Chondrocyte (in vitro differentiated cells): ENCODE data around the gene APAF1. TPM values are rescaled to one million over a fixed set of nuclear protein-coding genes. Genes with fewer than 3 reads are reported as not detected.
A peak's percentile ranks its signal among the peaks of the same experiment; 100 is the strongest.
"Not testable (repeated sequence)": the region's sequence is repeated elsewhere in the genome, so short reads cannot be mapped to it uniquely, and the experiment has no call there.

Source experiments
- DNase-seq: peaks from one replicate; pipeline ENCODE4 v3.0.0; 2021; ENCODE audit warnings: mixed read lengths, low spot score
- H3K27ac Mint-ChIP-seq: one replicate; pipeline ENCODE4 v1.8.0; 2021; ENCODE audit warnings: mild to moderate bottlenecking, moderate library complexity, mixed read lengths; ENCODE audit not compliant: unreplicated experiment
- H3K27me3 Mint-ChIP-seq: 2 replicates; pipeline ENCODE4 v1.8.0; 2021; ENCODE audit warnings: low read depth, mixed read lengths
- H3K36me3 Mint-ChIP-seq: 2 replicates; pipeline ENCODE4 v1.8.0; 2021; ENCODE audit warnings: low read depth, mixed read lengths
- H3K4me1 Mint-ChIP-seq: 2 replicates; pipeline ENCODE4 v1.8.0; 2021; ENCODE audit warnings: low read depth, mild to moderate bottlenecking, mixed read lengths
- H3K4me3 Mint-ChIP-seq: one replicate; pipeline ENCODE4 v1.8.0; 2021; ENCODE audit warnings: mild to moderate bottlenecking, moderate library complexity, mixed read lengths; ENCODE audit not compliant: unreplicated experiment
- H3K9me3 Mint-ChIP-seq: 2 replicates; pipeline ENCODE4 v1.8.0; 2021; ENCODE audit warnings: low read depth, mixed read lengths
- CTCF ChIP-seq: fragments of 200-600 bp; sonication (generic); IDR thresholded peaks from 2 replicates; pipeline ENCODE4 v1.5.0; 2021; ENCODE audit warnings: antibody characterized with exemption, mild to moderate bottlenecking, moderate library complexity
- total RNA-seq: library from RNA; stranded (reverse); gene quantifications from 3 replicates; pipeline ENCODE4 v1.2.1, GENCODE V29; 2021

APAF1 gene
- total RNA-seq, 1 donor from 2014 or later, result 19.2 TPM

DNA sequence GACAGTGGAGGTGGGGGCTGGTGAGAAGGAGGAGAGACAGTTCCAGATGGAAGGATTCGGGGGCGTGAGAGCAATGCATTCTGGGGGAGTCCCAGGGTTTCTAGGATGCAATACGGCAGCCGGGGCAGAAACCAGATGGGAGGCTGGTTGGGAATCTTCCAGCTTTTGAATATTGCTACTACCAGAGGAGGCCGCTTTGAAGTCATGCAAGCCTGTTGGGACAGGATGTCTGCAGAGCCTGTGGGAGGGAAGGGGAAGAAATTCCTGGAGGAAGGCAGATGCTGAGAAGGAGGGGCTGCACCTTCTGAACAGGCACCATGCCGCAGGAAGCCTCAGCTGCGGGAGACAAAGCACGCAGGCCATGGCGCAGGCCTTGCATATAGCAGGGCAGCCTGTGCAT is 105.4 kb downstream of the APAF1 start:
- no peaks in the 10 kb centered on the region for H3K36me3 Mint-ChIP-seq
- H3K9me3 Mint-ChIP-seq, result no peaks in the 10 kb centered on the region
- H3K27me3 Mint-ChIP-seq, result no peaks in the 10 kb centered on the region
- H3K4me1 Mint-ChIP-seq, result peaks cover 21% of the 10 kb centered on the region
- H3K27ac Mint-ChIP-seq, result no peak overlapping the region
- no peak for DNase-seq
- no peak for TF ChIP-seq CTCF
- no peak overlapping the region for H3K4me3 Mint-ChIP-seq

DNA sequence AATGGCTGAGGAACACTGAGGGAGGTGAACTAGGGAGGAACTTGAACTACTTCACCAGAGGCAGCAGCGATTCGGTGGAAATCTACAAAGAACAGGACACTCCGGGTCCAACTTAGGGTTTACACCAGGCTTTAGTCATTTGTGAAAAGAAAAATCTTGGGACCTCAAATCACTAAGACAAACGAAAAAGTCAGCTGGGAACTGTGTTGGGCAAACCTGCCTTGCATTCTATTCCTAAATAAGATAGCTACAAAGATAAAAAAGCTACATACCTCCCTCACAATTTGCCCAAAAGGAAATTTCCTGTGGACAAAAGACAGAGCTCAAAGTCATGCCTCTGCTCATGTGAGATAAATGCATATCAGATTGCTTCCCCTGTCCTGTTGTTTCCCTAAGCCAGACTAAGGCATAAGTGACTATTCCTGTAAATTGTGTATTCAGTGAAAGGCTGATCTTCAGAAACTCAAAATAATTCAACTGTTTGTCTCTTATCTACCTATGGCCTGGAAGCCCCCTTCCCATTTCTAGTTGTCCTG is 106.6 kb downstream of the APAF1 start:
- H3K27ac Mint-ChIP-seq, result no peak overlapping the region
- no peaks in the 10 kb centered on the region for H3K27me3 Mint-ChIP-seq
- no peak overlapping the region for H3K4me3 Mint-ChIP-seq
- TF ChIP-seq CTCF, result no peak
- DNase-seq, result no peak
- H3K4me1 Mint-ChIP-seq, result peaks cover 25% of the 10 kb centered on the region
- peaks cover 4% of the 10 kb centered on the region for H3K9me3 Mint-ChIP-seq
- H3K36me3 Mint-ChIP-seq, result no peaks in the 10 kb centered on the region

- H3K36me3 Mint-ChIP-seq, result no peaks in the 10 kb centered on the region
- peaks cover 25% of the 10 kb centered on the region for H3K4me1 Mint-ChIP-seq
- DNase-seq, result no peak
- no peak overlapping the region for H3K4me3 Mint-ChIP-seq
- no peaks in the 10 kb centered on the region for H3K27me3 Mint-ChIP-seq
- TF ChIP-seq CTCF, result no peak
- H3K27ac Mint-ChIP-seq, result peak overlapping the region; percentile 89
- peaks cover 4% of the 10 kb centered on the region for H3K9me3 Mint-ChIP-seq
Observed at GRCh38 chr12:98752726-98753125, 107.6 kb downstream of the APAF1 start.

- TF ChIP-seq CTCF, result no peak
- Mint-ChIP-seq H3K36me3 (no peaks in the 10 kb centered on the region), H3K27me3 (no peaks in the 10 kb centered on the region), H3K4me1 (peaks cover 28% of the 10 kb centered on the region), H3K4me3 (no peak overlapping the region), H3K9me3 (peaks cover 4% of the 10 kb centered on the region), H3K27ac (no peak overlapping the region)
- DNase-seq, result no peak
Observed at GRCh38 chr12:98754095-98754494, 109.0 kb downstream of the APAF1 start.

GRCh38 chr12:98755855-98756254 is 110.8 kb downstream of the APAF1 start:
- H3K36me3 Mint-ChIP-seq, H3K9me3 Mint-ChIP-seq, DNase-seq, H3K27me3 Mint-ChIP-seq, H3K4me3 Mint-ChIP-seq: not testable (repeated sequence)
- Mint-ChIP-seq H3K27ac (peak overlapping the region; percentile 69), H3K4me1 (peaks cover 25% of the 10 kb centered on the region)
- TF ChIP-seq CTCF, result peak; percentile 25
